ENCODE results near the gene PSMB9.
"Not testable (repeated sequence)": the region's sequence is repeated elsewhere in the genome, so short reads cannot be mapped to it uniquely, and the experiment has no call there.

The PSMB9 gene

GRCh38 chr6:32853541-32854375, at the start of gene PSMB9, which contains the start of gene TAP1:
Gene PSMB9, plus strand, starts transcription at chr6:32854192. Its CDS starts 38 bp downstream, at chr6:32854230.
Gene TAP1, minus strand, starts transcription at chr6:32853704. Its CDS starts 68 bp downstream, at chr6:32853636.
- DNase-seq, result peak; percentile 96 to 97

GRCh38 chr6:32805404-32805803, 48.6 kb upstream of the PSMB9 start:
- DNase-seq, result not testable (repeated sequence)

GRCh38 chr6:32807020-32807580, 46.9 kb upstream of the PSMB9 start:
- no peak for DNase-seq

GRCh38 chr6:32809171-32809570, 44.8 kb upstream of the PSMB9 start:
- DNase-seq, result no peak

- DNase-seq, result no peak
Measured at GRCh38 chr6:32814145-32814544, 39.8 kb upstream of the PSMB9 start.

GRCh38 chr6:32815115-32815514, 38.9 kb upstream of the PSMB9 start:
- peak in 1 of 2 donors; percentile 51 for DNase-seq

- DNase-seq, result no peak
Measured at GRCh38 chr6:32815996-32816395, 38.0 kb upstream of the PSMB9 start.

- DNase-seq, result peak; percentile 52 to 55
Measured at GRCh38 chr6:32816746-32817204, 37.2 kb upstream of the PSMB9 start, which contains the start of gene HLA-DOB. Gene HLA-DOB, minus strand, starts transcription at chr6:32817002. Its CDS starts 51 bp downstream, at chr6:32816951.

- DNase-seq, result no peak
Measured at GRCh38 chr6:32818867-32819266, 35.1 kb upstream of the PSMB9 start.

GRCh38 chr6:32819729-32820128, 34.3 kb upstream of the PSMB9 start:
- DNase-seq, result no peak

GRCh38 chr6:32825966-32826365, 28.0 kb upstream of the PSMB9 start:
- no peak for DNase-seq

- DNase-seq, result no peak
Measured at GRCh38 chr6:32827025-32827424, 27.0 kb upstream of the PSMB9 start.

GRCh38 chr6:32829495-32829894, 24.5 kb upstream of the PSMB9 start:
- peak in 1 of 2 donors; percentile 31 for DNase-seq

- no peak for DNase-seq
Measured at GRCh38 chr6:32830017-32830416, 24.0 kb upstream of the PSMB9 start.

GRCh38 chr6:32830936-32831335, 23.1 kb upstream of the PSMB9 start:
- DNase-seq, result no peak

GRCh38 chr6:32832535-32832934, 21.5 kb upstream of the PSMB9 start:
- DNase-seq, result no peak

GRCh38 chr6:32833664-32834063, 20.3 kb upstream of the PSMB9 start:
- peak; percentile 26 to 82 for DNase-seq

GRCh38 chr6:32835167-32835893, 18.7 kb upstream of the PSMB9 start:
- no peak for DNase-seq

- no peak for DNase-seq
Measured at GRCh38 chr6:32836873-32837272, 17.1 kb upstream of the PSMB9 start.

- DNase-seq, result no peak
Measured at GRCh38 chr6:32837651-32838113, 16.3 kb upstream of the PSMB9 start.

- DNase-seq, result peak; percentile 89 to 99
Measured at GRCh38 chr6:32838114-32838958, 15.7 kb upstream of the PSMB9 start, which contains the start of gene TAP2. Gene TAP2, minus strand, starts transcription at chr6:32838739. Its CDS starts 506 bp downstream, at chr6:32838233.

- no peak for DNase-seq
Measured at GRCh38 chr6:32839356-32839755, 14.6 kb upstream of the PSMB9 start.

Measured in inflammatory macrophage treated with lipopolysaccharide for 1 hour (primary cell).